ENCODE results near the gene RPL35. TPM values are rescaled to one million over a fixed set of nuclear protein-coding genes. Genes with fewer than 3 reads are reported as not detected.

RPL35 gene
- total RNA-seq, 3 donors from 2014 or later: 2,475 to 3,579 (median 2,566) TPM

- Histone ChIP-seq H3K27me3 (no peaks in the 10 kb centered on the region), H3K27ac (peak overlapping the region in 1 of 2 donors; percentile 52), H3K4me3 (no peak overlapping the region), H3K4me1 (peaks cover 4 to 8% of the 10 kb centered on the region in 2 donors), H3K36me3 (no peaks in the 10 kb centered on the region), H3K9me3 (no peaks in the 10 kb centered on the region)
- TF ChIP-seq POLR2A (IDR thresholded peaks at IDR 0.05): no peak
- no peak for TF ChIP-seq POLR2AphosphoS5 (IDR thresholded peaks at IDR 0.05)
- no peak for TF ChIP-seq CTCF (IDR thresholded peaks at IDR 0.05)
- intact Hi-C loops (cut with DNase I; ENCODE audit: low total_unique reads): no loop called here
- DNase-seq (ENCODE audit: low spot score in 2 of 2): no peak
Measured at GRCh38 chr9:124863371-124863871, 1.7 kb upstream of the RPL35 start.

- H3K27me3 ChIP-seq: no peaks in the 10 kb centered on the region
- peak overlapping the region; percentile 75 to 96 (median 92) for H3K4me3 ChIP-seq
- peaks cover 4% of the 10 kb centered on the region for H3K36me3 ChIP-seq
- intact Hi-C loops (cut with DNase I; ENCODE audit: low total_unique reads): no loop called here
- TF ChIP-seq POLR2A (IDR thresholded peaks at IDR 0.05) (no peak), CTCF (IDR thresholded peaks at IDR 0.05) (no peak), POLR2AphosphoS5 (IDR thresholded peaks at IDR 0.05) (no peak)
- DNase-seq (ENCODE audit: low spot score in 2 of 2): no peak
- peaks cover 4 to 8% of the 10 kb centered on the region in 2 donors for H3K4me1 ChIP-seq
- no peaks in the 10 kb centered on the region for H3K9me3 ChIP-seq
- peak overlapping the region; percentile 94 to 95 for H3K27ac ChIP-seq
Measured at GRCh38 chr9:124860582-124861341, 995 bp downstream of the RPL35 start.

GRCh38 chr9:124859803-124860581 is 1.8 kb downstream of the RPL35 start:
- intact Hi-C loops (cut with DNase I; ENCODE audit: low total_unique reads): no loop called here
- no peak for TF ChIP-seq POLR2AphosphoS5 (IDR thresholded peaks at IDR 0.05)
- H3K4me3 ChIP-seq: peak overlapping the region; percentile 5 to 96 (median 92)
- H3K36me3 ChIP-seq: peaks cover 4% of the 10 kb centered on the region
- H3K27me3 ChIP-seq: no peaks in the 10 kb centered on the region
- H3K9me3 ChIP-seq: no peaks in the 10 kb centered on the region
- peaks cover 4 to 8% of the 10 kb centered on the region in 2 donors for H3K4me1 ChIP-seq
- DNase-seq (ENCODE audit: low spot score in 2 of 2): no peak
- H3K27ac ChIP-seq: no peak overlapping the region

GRCh38 chr9:124858330-124859046 is 3.3 kb downstream of the RPL35 start:
- no peak overlapping the region for H3K4me3 ChIP-seq
- no peak for DNase-seq (ENCODE audit: low spot score in 2 of 2)
- H3K27me3 ChIP-seq: no peaks in the 10 kb centered on the region
- peaks cover 4 to 8% of the 10 kb centered on the region in 2 donors for H3K4me1 ChIP-seq
- intact Hi-C loops (cut with DNase I; ENCODE audit: low total_unique reads): no loop called here
- peaks cover 4% of the 10 kb centered on the region for H3K36me3 ChIP-seq
- TF ChIP-seq POLR2AphosphoS5 (IDR thresholded peaks at IDR 0.05) (no peak), CTCF (IDR thresholded peaks at IDR 0.05) (no peak), POLR2A (IDR thresholded peaks at IDR 0.05) (no peak)
- H3K9me3 ChIP-seq: no peaks in the 10 kb centered on the region
- peak overlapping the region in 1 of 2 donors; percentile 25 for H3K27ac ChIP-seq

- peak in 1 of 3 donors; percentile 14 for TF ChIP-seq POLR2AphosphoS5 (IDR thresholded peaks at IDR 0.05)
- TF ChIP-seq POLR2A (IDR thresholded peaks at IDR 0.05): no peak
- H3K27ac ChIP-seq: no peak overlapping the region
- peaks cover 4 to 10% of the 10 kb centered on the region in 2 donors for H3K4me1 ChIP-seq
- H3K4me3 ChIP-seq: no peak overlapping the region
- no peaks in the 10 kb centered on the region for H3K27me3 ChIP-seq
- H3K36me3 ChIP-seq: peaks cover 4% of the 10 kb centered on the region
- intact Hi-C loops (cut with DNase I; ENCODE audit: low total_unique reads): no loop called here
- H3K9me3 ChIP-seq: no peaks in the 10 kb centered on the region
- no peak for DNase-seq (ENCODE audit: low spot score in 2 of 2)
Measured at GRCh38 chr9:124857533-124858162, 4.1 kb downstream of the RPL35 start.
